H9 (cell line): Measurements from ENCODE around the gene FUS. TPM values are rescaled to one million over a fixed set of nuclear protein-coding genes. Genes with fewer than 3 reads are reported as not detected.

Experiments
- DNase-seq: peaks from one replicate; pipeline ENCODE4 v3.0.0-alpha.2; 2017
- H2AFZ ChIP-seq: one replicate; pipeline ENCODE4 v1.6.1; 2013; ENCODE audit warnings: mild to moderate bottlenecking, low read length, control low read depth, moderate library complexity
- H2AK5ac ChIP-seq: 2 replicates; pipeline ENCODE4 v1.6.1; 2013; ENCODE audit warnings: low read length, control low read depth, mixed read lengths; ENCODE audit not compliant: insufficient read length
- H2BK120ac ChIP-seq: one replicate; pipeline ENCODE4 v1.6.1; 2013; ENCODE audit warnings: low read depth, mild to moderate bottlenecking, low read length, control low read depth, inconsistent platforms; ENCODE audit not compliant: poor library complexity, severe bottlenecking
- H2BK12ac ChIP-seq: 2 replicates; pipeline ENCODE4 v1.6.1; 2013; ENCODE audit warnings: low read length, control low read depth, mixed read lengths, low read depth; ENCODE audit not compliant: insufficient read length
- H2BK15ac ChIP-seq: 2 replicates; pipeline ENCODE4 v1.6.1; 2013; ENCODE audit warnings: low read depth, low read length, control low read depth
- H2BK20ac ChIP-seq: one replicate; pipeline ENCODE4 v1.6.1; 2013; ENCODE audit warnings: low read depth, mild to moderate bottlenecking, low read length, control low read depth, inconsistent platforms; ENCODE audit not compliant: poor library complexity, severe bottlenecking
- H2BK5ac ChIP-seq: 2 replicates; pipeline ENCODE4 v1.6.1; 2013; ENCODE audit warnings: low read length, control low read depth, mixed read lengths; ENCODE audit not compliant: insufficient read length
- H3K14ac ChIP-seq: 2 replicates; pipeline ENCODE4 v1.6.1; 2013; ENCODE audit warnings: low read length, control low read depth; ENCODE audit not compliant: insufficient read depth
- H3K18ac ChIP-seq: 2 replicates; pipeline ENCODE4 v1.6.1; 2013; ENCODE audit warnings: low read depth, mild to moderate bottlenecking, mixed read lengths, low read length, control low read depth; ENCODE audit not compliant: insufficient read length
- H3K23ac ChIP-seq: 2 replicates; pipeline ENCODE4 v1.6.1; 2013; ENCODE audit warnings: low read length, control low read depth, mixed read lengths, low read depth; ENCODE audit not compliant: insufficient read length
- H3K23me2 ChIP-seq: 2 replicates; pipeline ENCODE4 v1.6.1; 2013; ENCODE audit warnings: low read depth, mild to moderate bottlenecking, mixed read lengths, low read length, control low read depth; ENCODE audit not compliant: insufficient read length, poor library complexity, severe bottlenecking
- H3K27ac ChIP-seq: 2 replicates; pipeline ENCODE4 v1.5.1; 2013; ENCODE audit warnings: low read length, control low read depth, mixed read lengths, low read depth; ENCODE audit not compliant: insufficient read length
- H3K27me3 ChIP-seq: 2 replicates; pipeline ENCODE4 v1.6.1; 2013; ENCODE audit warnings: low read length, control low read depth, inconsistent platforms; ENCODE audit not compliant: insufficient read depth
- H3K4ac ChIP-seq: 2 replicates; pipeline ENCODE4 v1.6.1; 2013; ENCODE audit warnings: low read depth, mild to moderate bottlenecking, control low read depth, inconsistent platforms, low read length, moderate library complexity
- H3K4me1 ChIP-seq: 2 replicates; pipeline ENCODE4 v1.6.1; 2013; ENCODE audit warnings: low read length, control low read depth, inconsistent platforms; ENCODE audit not compliant: insufficient read depth
- H3K4me2 ChIP-seq: 2 replicates; pipeline ENCODE4 v1.6.1; 2013; ENCODE audit warnings: low read length, control low read depth, mixed read lengths; ENCODE audit not compliant: insufficient read length, insufficient read depth
- H3K56ac ChIP-seq: 2 replicates; pipeline ENCODE4 v1.6.1; 2013; ENCODE audit warnings: low read depth, mild to moderate bottlenecking, mixed read lengths, low read length, control low read depth; ENCODE audit not compliant: insufficient read length
- H3K79me1 ChIP-seq: 2 replicates; pipeline ENCODE4 v1.6.1; 2013; ENCODE audit warnings: low read depth, mild to moderate bottlenecking, moderate library complexity, low read length, control low read depth, inconsistent platforms; ENCODE audit not compliant: insufficient read depth, poor library complexity, severe bottlenecking
- H3K79me2 ChIP-seq: 2 replicates; pipeline ENCODE4 v1.6.1; 2013; ENCODE audit warnings: low read length, control low read depth, inconsistent platforms; ENCODE audit not compliant: insufficient read depth
- H3K9ac ChIP-seq: 2 replicates; pipeline ENCODE4 v1.6.1; 2013; ENCODE audit warnings: low read length, control low read depth, mixed read lengths; ENCODE audit not compliant: insufficient read length; ENCODE audit errors: extremely low read depth
- H3K9me3 ChIP-seq: one replicate; pipeline ENCODE4 v1.6.1; 2013; ENCODE audit warnings: low read depth, low read length, inconsistent platforms; ENCODE audit not compliant: control insufficient read depth
- H3T11ph ChIP-seq: one replicate; pipeline ENCODE4 v1.6.1; 2013; ENCODE audit warnings: mild to moderate bottlenecking, low read length, control low read depth, inconsistent platforms
- H4K20me1 ChIP-seq: one replicate; pipeline ENCODE4 v1.6.1; 2013; ENCODE audit not compliant: control insufficient read depth, insufficient read length, insufficient read depth
- H4K5ac ChIP-seq: 2 replicates; pipeline ENCODE4 v1.6.1; 2013; ENCODE audit warnings: low read depth, mild to moderate bottlenecking, mixed read lengths, low read length, control low read depth; ENCODE audit not compliant: insufficient read length
- H4K8ac ChIP-seq: replicated peaks from 2 replicates; pipeline ENCODE4 v1.6.1; 2013; ENCODE audit warnings: low read length, control low read depth, mixed read lengths, low read depth; ENCODE audit not compliant: insufficient read length
- H4K91ac ChIP-seq: 2 replicates; pipeline ENCODE4 v1.6.1; 2013; ENCODE audit warnings: low read depth, mild to moderate bottlenecking, moderate library complexity, mixed read lengths, low read length, control low read depth; ENCODE audit not compliant: insufficient read length
- H3K27ac Mint-ChIP-seq, 3 experiments: 2 replicates in 2 of 3; 3 replicates in 1 of 3; pipeline ENCODE4 v1.8.0; 2020 to 2021; ENCODE audit warnings: mixed read lengths in 3 of 3, mild to moderate bottlenecking in 1 of 3, moderate library complexity in 1 of 3
- H3K27me3 Mint-ChIP-seq: 2 replicates; pipeline ENCODE4 v1.8.0; 2021; ENCODE audit warnings: low read depth, mild to moderate bottlenecking, moderate library complexity, mixed read lengths
- H3K36me3 Mint-ChIP-seq, 3 experiments: 2 replicates in 2 of 3; 3 replicates in 1 of 3; pipeline ENCODE4 v1.8.0; 2020 to 2021; ENCODE audit warnings: low read depth in 3 of 3, mixed read lengths in 3 of 3; ENCODE audit not compliant: insufficient read depth in 1 of 3
- H3K4me1 Mint-ChIP-seq, 2 experiments: 2 replicates each; pipeline ENCODE4 v1.8.0; 2020; ENCODE audit warnings: mixed read lengths in 2 of 2
- H3K4me3 Mint-ChIP-seq, 2 experiments: 2 replicates in 1 of 2; 3 replicates in 1 of 2; pipeline ENCODE4 v1.8.0; 2020 to 2021; ENCODE audit warnings: mild to moderate bottlenecking in 2 of 2, mixed read lengths in 2 of 2, moderate library complexity in 1 of 2
- H3K9me3 Mint-ChIP-seq, 2 experiments: 2 replicates in 1 of 2; 3 replicates in 1 of 2; pipeline ENCODE4 v1.8.0; 2020; ENCODE audit warnings: mild to moderate bottlenecking in 2 of 2, mixed read lengths in 2 of 2, moderate library complexity in 1 of 2
- WGBS: extraction: QIAGEN DNeasy Blood & Tissue Kit; methylation state at CpG from one replicate; pipeline ENCODE4 v1.1.7; 2013; ENCODE audit warnings: missing lambda C conversion rate, low lambda C conversion rate, mixed read lengths; ENCODE audit not compliant: insufficient read length; ENCODE audit errors: extremely low coverage; 5-methylcytosine and 5-hydroxymethylcytosine counted together
- total RNA-seq: library from RNA; stranded (reverse); gene quantifications from 2 replicates; pipeline ENCODE4 v1.2.1, GENCODE V29; 2021
- TF ChIP-seq, protein P1 (sequence below): fragments of 200-600 bp; sonication (generic); conservative IDR thresholded peaks from 3 replicates; pipeline ENCODE4 v1.8.0; 2021; ENCODE audit warnings: antibody characterized with exemption, mild to moderate bottlenecking

The FUS gene
- total RNA-seq, 1 experiment from 2014 or later = 1,034 TPM

DNA sequence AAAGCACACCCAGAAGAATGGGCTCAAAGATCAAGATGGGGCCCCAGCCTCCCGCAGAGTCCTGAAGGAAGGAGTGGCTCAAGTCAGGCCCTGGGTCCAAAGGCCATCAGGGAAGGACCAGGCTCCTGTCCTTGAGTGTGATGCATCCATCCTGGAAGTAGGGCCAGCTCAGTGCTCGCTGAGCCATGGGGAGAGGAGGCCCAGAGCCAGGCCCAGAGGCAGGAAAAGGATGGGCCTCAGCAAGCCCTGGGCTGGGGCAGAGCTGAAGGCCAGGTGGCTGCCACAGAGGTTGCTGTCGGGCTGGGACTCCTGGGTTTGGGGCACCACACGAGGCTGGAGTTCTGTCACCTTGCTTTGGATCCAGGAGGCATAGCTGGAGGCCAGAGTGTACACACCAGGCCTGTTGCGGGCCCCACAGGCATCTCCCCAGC is 48.1 kb upstream of the FUS start:
- no peak overlapping the region for H2BK12ac ChIP-seq
- no peak overlapping the region for H3K4me2 ChIP-seq
- Mint-ChIP-seq H3K36me3 (peaks cover 27 to 50% (median 40%) of the 10 kb centered on the region in 3 experiments), H3K9me3 (no peaks in the 10 kb centered on the region; a peak in 1 of 5 replicates), H3K27ac (peak overlapping the region in 2 of 3 experiments; percentile 84 to 97; a peak in 1 of 7 replicates), H3K4me3 (no peak overlapping the region), H3K4me1 (peaks cover 45 to 53% of the 10 kb centered on the region in 2 experiments), H3K27me3 (no peaks in the 10 kb centered on the region)
- no peak overlapping the region for H3K4ac ChIP-seq
- no peak overlapping the region for H3K23ac ChIP-seq
- H3K9ac ChIP-seq = no peak overlapping the region
- H3K9me3 ChIP-seq = no peaks in the 10 kb centered on the region
- TF ChIP-seq, protein P1, sequence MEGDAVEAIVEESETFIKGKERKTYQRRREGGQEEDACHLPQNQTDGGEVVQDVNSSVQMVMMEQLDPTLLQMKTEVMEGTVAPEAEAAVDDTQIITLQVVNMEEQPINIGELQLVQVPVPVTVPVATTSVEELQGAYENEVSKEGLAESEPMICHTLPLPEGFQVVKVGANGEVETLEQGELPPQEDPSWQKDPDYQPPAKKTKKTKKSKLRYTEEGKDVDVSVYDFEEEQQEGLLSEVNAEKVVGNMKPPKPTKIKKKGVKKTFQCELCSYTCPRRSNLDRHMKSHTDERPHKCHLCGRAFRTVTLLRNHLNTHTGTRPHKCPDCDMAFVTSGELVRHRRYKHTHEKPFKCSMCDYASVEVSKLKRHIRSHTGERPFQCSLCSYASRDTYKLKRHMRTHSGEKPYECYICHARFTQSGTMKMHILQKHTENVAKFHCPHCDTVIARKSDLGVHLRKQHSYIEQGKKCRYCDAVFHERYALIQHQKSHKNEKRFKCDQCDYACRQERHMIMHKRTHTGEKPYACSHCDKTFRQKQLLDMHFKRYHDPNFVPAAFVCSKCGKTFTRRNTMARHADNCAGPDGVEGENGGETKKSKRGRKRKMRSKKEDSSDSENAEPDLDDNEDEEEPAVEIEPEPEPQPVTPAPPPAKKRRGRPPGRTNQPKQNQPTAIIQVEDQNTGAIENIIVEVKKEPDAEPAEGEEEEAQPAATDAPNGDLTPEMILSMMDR = no peak
- no peak overlapping the region for H2BK20ac ChIP-seq
- no peak overlapping the region for H3K18ac ChIP-seq
- no peak overlapping the region for H3T11ph ChIP-seq
- peaks cover 5% of the 10 kb centered on the region for H3K79me1 ChIP-seq
- no peak overlapping the region for H4K8ac ChIP-seq
- no peak overlapping the region for H3K14ac ChIP-seq
- no peaks in the 10 kb centered on the region for H4K20me1 ChIP-seq
- WGBS = no CpG with 5 or more reads among the region's 5 CpGs
- peaks cover 4% of the 10 kb centered on the region; the same call in 1 of the 2 replicates for H3K79me2 ChIP-seq
- H3K23me2 ChIP-seq = peaks cover 5% of the 10 kb centered on the region
- H3K4me1 ChIP-seq = peaks cover 18% of the 10 kb centered on the region; the same call in 1 of the 2 replicates
- H3K27me3 ChIP-seq = no peaks in the 10 kb centered on the region
- H3K27ac ChIP-seq = no peak overlapping the region
- H4K91ac ChIP-seq = no peak overlapping the region
- H3K56ac ChIP-seq = no peak overlapping the region
- H4K5ac ChIP-seq = no peak overlapping the region
- DNase-seq = no peak
- H2BK120ac ChIP-seq = no peak overlapping the region
- no peak overlapping the region for H2AFZ ChIP-seq
- H2BK15ac ChIP-seq = no peak overlapping the region
- no peak overlapping the region for H2BK5ac ChIP-seq
- H2AK5ac ChIP-seq = no peak overlapping the region
